Parathyroid adenoma (tissue), 2 donors: Measurements from ENCODE around the gene GPR17.

Experiments
- H2AFZ ChIP-seq: fragments of 300-600 bp; sonication (generic); one replicate; pipeline ENCODE4 v1.7.0; 2017; ENCODE audit warnings: antibody characterized with exemption, mild to moderate bottlenecking
- H3K27ac ChIP-seq: fragments of 300-600 bp; sonication (generic); one replicate; pipeline ENCODE4 v1.7.0; 2017
- H3K27me3 ChIP-seq: fragments of 300-600 bp; sonication (generic); one replicate; pipeline ENCODE4 v1.7.0; 2017; ENCODE audit warnings: low read length; ENCODE audit not compliant: control insufficient read depth, insufficient read depth
- H3K36me3 ChIP-seq: fragments of 300-600 bp; sonication (generic); one replicate; pipeline ENCODE4 v1.7.0; 2017; ENCODE audit warnings: low read length; ENCODE audit not compliant: control insufficient read depth, insufficient read depth
- H3K4me1 ChIP-seq: fragments of 300-600 bp; sonication (generic); one replicate; pipeline ENCODE4 v1.7.0; 2017; ENCODE audit warnings: control low read depth
- H3K4me2 ChIP-seq: fragments of 300-600 bp; sonication (generic); one replicate; pipeline ENCODE4 v1.7.0; 2017; ENCODE audit warnings: low read length
- H3K4me3 ChIP-seq: fragments of 300-600 bp; sonication (generic); one replicate; pipeline ENCODE4 v1.7.0; 2017; ENCODE audit warnings: low read depth, low read length
- H3K79me2 ChIP-seq: fragments of 300-600 bp; sonication (generic); one replicate; pipeline ENCODE4 v1.7.0; 2017; ENCODE audit warnings: control low read depth
- H3K9ac ChIP-seq: fragments of 300-600 bp; sonication (generic); one replicate; pipeline ENCODE4 v1.7.0; 2017; ENCODE audit warnings: mild to moderate bottlenecking
- H3K9me3 ChIP-seq: fragments of 300-600 bp; sonication (generic); one replicate; pipeline ENCODE4 v1.7.0; 2017; ENCODE audit warnings: low read length; ENCODE audit not compliant: control insufficient read depth
- CTCF ChIP-seq: fragments of 300-600 bp; sonication (generic); IDR thresholded peaks from one replicate; pipeline ENCODE4 v1.7.0; 2017; ENCODE audit warnings: antibody characterized with exemption, mild to moderate bottlenecking
- donor health status: primary hyperparathyroidism.

GPR17 gene

DNA sequence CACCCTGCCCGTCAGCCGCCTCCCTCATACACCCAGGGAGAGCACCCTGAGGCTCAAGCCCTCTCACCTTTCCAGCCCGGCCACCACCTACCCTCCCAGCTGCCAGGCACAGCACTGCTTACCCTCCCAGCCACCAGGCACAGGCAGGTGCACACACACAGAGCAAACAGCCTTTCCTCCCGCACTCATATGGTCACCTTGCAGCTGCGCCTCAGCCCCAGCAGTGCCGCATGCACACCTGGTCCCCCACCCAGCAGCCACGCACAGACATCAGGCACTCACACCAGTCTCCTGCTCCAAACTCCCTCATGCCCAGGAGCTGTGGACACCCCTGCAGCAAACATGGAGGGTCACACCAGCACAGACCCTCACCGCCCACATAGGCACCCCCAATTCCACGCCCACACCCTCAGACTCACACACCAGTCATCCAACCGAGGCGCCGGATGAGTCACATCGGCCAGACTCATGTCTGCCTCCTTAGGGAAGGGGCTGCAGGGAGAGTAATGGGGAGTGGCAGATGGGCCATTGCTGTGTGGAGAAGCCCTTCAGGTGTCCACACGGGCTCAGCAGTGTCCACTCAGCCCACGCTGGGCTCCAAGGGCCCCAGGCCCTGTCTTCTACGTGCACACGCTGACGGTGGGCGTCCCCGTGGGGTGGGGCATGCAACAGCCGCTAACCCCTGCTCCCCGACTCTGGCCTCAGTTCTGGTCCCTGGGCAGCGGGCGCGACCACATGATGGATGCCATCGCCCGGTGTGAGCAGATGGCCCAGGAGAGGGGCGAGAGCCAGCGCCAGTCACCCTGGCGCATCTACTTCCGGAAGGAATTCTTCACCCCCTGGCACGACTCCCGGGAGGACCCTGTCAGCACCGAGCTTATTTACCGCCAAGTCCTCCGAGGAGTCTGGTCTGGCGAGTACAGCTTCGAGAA is 22.3 kb upstream of the GPR17 start:
- no peak overlapping the region for H2AFZ ChIP-seq
- H3K79me2 ChIP-seq: no peaks in the 10 kb centered on the region
- no peak overlapping the region for H3K4me2 ChIP-seq
- no peak overlapping the region for H3K27ac ChIP-seq
- no peaks in the 10 kb centered on the region for H3K9me3 ChIP-seq
- H3K4me1 ChIP-seq: no peaks in the 10 kb centered on the region
- H3K9ac ChIP-seq: no peak overlapping the region
- no peaks in the 10 kb centered on the region for H3K27me3 ChIP-seq
- H3K36me3 ChIP-seq: no peaks in the 10 kb centered on the region
- no peak for TF ChIP-seq CTCF
- no peak overlapping the region for H3K4me3 ChIP-seq

DNA sequence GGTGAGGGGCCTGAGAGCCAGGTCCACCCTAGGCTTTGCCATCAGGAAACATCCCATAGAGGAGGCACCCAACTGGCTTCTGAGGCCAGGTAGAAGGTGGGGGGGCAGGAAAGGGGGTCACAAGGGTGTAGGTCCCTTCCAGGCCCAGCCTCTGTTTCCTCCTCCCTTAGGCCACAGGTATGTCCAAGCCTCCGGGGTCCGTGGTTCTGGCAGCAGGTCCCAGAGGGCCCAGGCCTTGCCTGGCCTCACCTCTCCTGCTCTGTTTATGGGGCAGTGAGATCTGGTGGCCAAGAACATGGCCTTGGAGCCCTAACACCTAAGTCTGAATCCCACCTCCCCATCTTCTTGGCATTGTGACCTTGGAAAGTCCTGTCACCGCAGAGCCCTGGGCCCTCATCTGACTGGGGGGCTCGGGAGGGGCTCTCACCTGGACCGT is 21.6 kb upstream of the GPR17 start:
- H3K36me3 ChIP-seq: no peaks in the 10 kb centered on the region
- no peaks in the 10 kb centered on the region for H3K27me3 ChIP-seq
- H3K4me3 ChIP-seq: no peak overlapping the region
- H3K4me1 ChIP-seq: no peaks in the 10 kb centered on the region
- H3K79me2 ChIP-seq: no peaks in the 10 kb centered on the region
- H3K9me3 ChIP-seq: no peaks in the 10 kb centered on the region
- no peak overlapping the region for H3K27ac ChIP-seq
- H2AFZ ChIP-seq: no peak overlapping the region
- no peak overlapping the region for H3K4me2 ChIP-seq
- no peak overlapping the region for H3K9ac ChIP-seq
- TF ChIP-seq CTCF: no peak

- Histone ChIP-seq H3K9me3 (no peaks in the 10 kb centered on the region), H3K79me2 (no peaks in the 10 kb centered on the region), H3K4me2 (no peak overlapping the region), H3K27ac (no peak overlapping the region), H3K9ac (no peak overlapping the region), H3K27me3 (no peaks in the 10 kb centered on the region), H3K36me3 (no peaks in the 10 kb centered on the region), H2AFZ (no peak overlapping the region), H3K4me3 (no peak overlapping the region), H3K4me1 (no peaks in the 10 kb centered on the region)
- TF ChIP-seq CTCF: no peak
Measured at GRCh38 chr2:127624756-127625571, 21.0 kb upstream of the GPR17 start.

GRCh38 chr2:127625572-127625951 is 20.4 kb upstream of the GPR17 start:
- no peak overlapping the region for H2AFZ ChIP-seq
- no peaks in the 10 kb centered on the region for H3K27me3 ChIP-seq
- H3K36me3 ChIP-seq: no peaks in the 10 kb centered on the region
- no peak overlapping the region for H3K4me3 ChIP-seq
- no peaks in the 10 kb centered on the region for H3K79me2 ChIP-seq
- no peak overlapping the region for H3K4me2 ChIP-seq
- H3K4me1 ChIP-seq: no peaks in the 10 kb centered on the region
- no peak for TF ChIP-seq CTCF
- H3K9ac ChIP-seq: no peak overlapping the region
- H3K9me3 ChIP-seq: no peaks in the 10 kb centered on the region
- H3K27ac ChIP-seq: no peak overlapping the region
